ENCODE results near the gene GXYLT2.

DNA sequence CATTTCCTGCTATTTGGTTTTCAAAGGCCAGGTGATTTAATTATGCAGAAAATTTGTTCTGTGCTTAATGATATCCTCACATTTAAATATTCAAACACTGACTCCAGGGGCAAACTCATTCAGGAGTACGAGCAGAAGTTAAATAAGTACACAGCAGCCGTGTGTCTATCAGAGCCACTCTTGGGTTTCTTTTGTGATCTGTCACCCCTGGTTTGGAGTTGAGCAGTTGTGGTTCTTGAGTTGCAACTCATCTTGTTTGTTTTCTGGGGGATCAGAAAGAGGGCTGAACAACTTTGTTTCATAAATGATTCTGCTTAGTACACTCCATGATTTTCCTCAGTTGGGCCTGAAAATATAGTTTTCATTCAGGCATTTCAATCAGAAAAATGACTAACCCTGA, 83.1 kb downstream of the GXYLT2 start:
- TF ChIP-seq, protein P1, sequence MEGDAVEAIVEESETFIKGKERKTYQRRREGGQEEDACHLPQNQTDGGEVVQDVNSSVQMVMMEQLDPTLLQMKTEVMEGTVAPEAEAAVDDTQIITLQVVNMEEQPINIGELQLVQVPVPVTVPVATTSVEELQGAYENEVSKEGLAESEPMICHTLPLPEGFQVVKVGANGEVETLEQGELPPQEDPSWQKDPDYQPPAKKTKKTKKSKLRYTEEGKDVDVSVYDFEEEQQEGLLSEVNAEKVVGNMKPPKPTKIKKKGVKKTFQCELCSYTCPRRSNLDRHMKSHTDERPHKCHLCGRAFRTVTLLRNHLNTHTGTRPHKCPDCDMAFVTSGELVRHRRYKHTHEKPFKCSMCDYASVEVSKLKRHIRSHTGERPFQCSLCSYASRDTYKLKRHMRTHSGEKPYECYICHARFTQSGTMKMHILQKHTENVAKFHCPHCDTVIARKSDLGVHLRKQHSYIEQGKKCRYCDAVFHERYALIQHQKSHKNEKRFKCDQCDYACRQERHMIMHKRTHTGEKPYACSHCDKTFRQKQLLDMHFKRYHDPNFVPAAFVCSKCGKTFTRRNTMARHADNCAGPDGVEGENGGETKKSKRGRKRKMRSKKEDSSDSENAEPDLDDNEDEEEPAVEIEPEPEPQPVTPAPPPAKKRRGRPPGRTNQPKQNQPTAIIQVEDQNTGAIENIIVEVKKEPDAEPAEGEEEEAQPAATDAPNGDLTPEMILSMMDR (IDR thresholded peaks at IDR 0.05): no peak
- no peak for TF ChIP-seq POLR2A (IDR thresholded peaks at IDR 0.05)

Measured in prostate gland (tissue), 2 donors.